ENCODE measurements around the gene NASP.

Gene NASP

GRCh38 chr1:45610589-45611226 lies 26.9 kb downstream of the NASP start:
- no peaks in the 10 kb centered on the region for H3K27me3 ChIP-seq (ENCODE audit: insufficient read depth, low read length, poor library complexity, severe bottlenecking)
- no peaks in the 10 kb centered on the region for H3K4me1 ChIP-seq (ENCODE audit: insufficient read depth, low read length, poor library complexity, severe bottlenecking)
- no peak overlapping the region for H3K4me3 ChIP-seq (ENCODE audit: low read length, poor library complexity, severe bottlenecking)
- no peak overlapping the region for H3K4me2 ChIP-seq (ENCODE audit: low read depth, low read length, poor library complexity, severe bottlenecking)
- peaks cover 92% of the 10 kb centered on the region for H3K36me3 ChIP-seq (ENCODE audit: insufficient read depth, low read length)
- H4K20me1 ChIP-seq (ENCODE audit: insufficient read depth, low read length, poor library complexity, severe bottlenecking) = peaks cover 32% of the 10 kb centered on the region
- H2AFZ ChIP-seq (ENCODE audit: low read length) = no peak overlapping the region
- peaks cover 20% of the 10 kb centered on the region for H3K79me2 ChIP-seq (ENCODE audit: insufficient read depth, low read length)
- H3K9me2 ChIP-seq (replicated peaks; ENCODE audit: low read depth, low read length) = no peaks in the 10 kb centered on the region
- H3K9ac ChIP-seq (ENCODE audit: low read depth, low read length, poor library complexity, severe bottlenecking) = no peak overlapping the region
- no peak for TF ChIP-seq EZH2phosphoT487 (IDR thresholded peaks at IDR 0.05; ENCODE audit: borderline replicate concordance)
- TF ChIP-seq, protein P1, sequence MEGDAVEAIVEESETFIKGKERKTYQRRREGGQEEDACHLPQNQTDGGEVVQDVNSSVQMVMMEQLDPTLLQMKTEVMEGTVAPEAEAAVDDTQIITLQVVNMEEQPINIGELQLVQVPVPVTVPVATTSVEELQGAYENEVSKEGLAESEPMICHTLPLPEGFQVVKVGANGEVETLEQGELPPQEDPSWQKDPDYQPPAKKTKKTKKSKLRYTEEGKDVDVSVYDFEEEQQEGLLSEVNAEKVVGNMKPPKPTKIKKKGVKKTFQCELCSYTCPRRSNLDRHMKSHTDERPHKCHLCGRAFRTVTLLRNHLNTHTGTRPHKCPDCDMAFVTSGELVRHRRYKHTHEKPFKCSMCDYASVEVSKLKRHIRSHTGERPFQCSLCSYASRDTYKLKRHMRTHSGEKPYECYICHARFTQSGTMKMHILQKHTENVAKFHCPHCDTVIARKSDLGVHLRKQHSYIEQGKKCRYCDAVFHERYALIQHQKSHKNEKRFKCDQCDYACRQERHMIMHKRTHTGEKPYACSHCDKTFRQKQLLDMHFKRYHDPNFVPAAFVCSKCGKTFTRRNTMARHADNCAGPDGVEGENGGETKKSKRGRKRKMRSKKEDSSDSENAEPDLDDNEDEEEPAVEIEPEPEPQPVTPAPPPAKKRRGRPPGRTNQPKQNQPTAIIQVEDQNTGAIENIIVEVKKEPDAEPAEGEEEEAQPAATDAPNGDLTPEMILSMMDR (conservative IDR thresholded peaks at IDR 0.05; ENCODE audit: low read length) = no peak
- H3F3A ChIP-seq (ENCODE audit: low read depth) = no peaks in the 10 kb centered on the region; the same call in 1 of the 2 replicates
- no peaks in the 10 kb centered on the region for H3K9me3 ChIP-seq (ENCODE audit: insufficient read depth, low read depth, low read length)

GRCh38 chr1:45612941-45613579 lies 29.2 kb downstream of the NASP start:
- H4K20me1 ChIP-seq (ENCODE audit: insufficient read depth, low read length, poor library complexity, severe bottlenecking) = peaks cover 14% of the 10 kb centered on the region
- TF ChIP-seq EZH2phosphoT487 (IDR thresholded peaks at IDR 0.05; ENCODE audit: borderline replicate concordance) = no peak
- TF ChIP-seq, protein P1 (conservative IDR thresholded peaks at IDR 0.05; ENCODE audit: low read length) = no peak
- H3K79me2 ChIP-seq (ENCODE audit: insufficient read depth, low read length) = peaks cover 5% of the 10 kb centered on the region; the same call in 1 of the 2 replicates
- H3K27me3 ChIP-seq (ENCODE audit: insufficient read depth, low read length, poor library complexity, severe bottlenecking) = no peaks in the 10 kb centered on the region
- H3K9me2 ChIP-seq (replicated peaks; ENCODE audit: low read depth, low read length) = no peaks in the 10 kb centered on the region
- no peaks in the 10 kb centered on the region for H3K4me1 ChIP-seq (ENCODE audit: insufficient read depth, low read length, poor library complexity, severe bottlenecking)
- peaks cover 92% of the 10 kb centered on the region for H3K36me3 ChIP-seq (ENCODE audit: insufficient read depth, low read length)
- no peaks in the 10 kb centered on the region for H3K9me3 ChIP-seq (ENCODE audit: insufficient read depth, low read depth, low read length)
- no peak overlapping the region for H3K9ac ChIP-seq (ENCODE audit: low read depth, low read length, poor library complexity, severe bottlenecking)
- H3K4me2 ChIP-seq (ENCODE audit: low read depth, low read length, poor library complexity, severe bottlenecking) = no peak overlapping the region
- no peaks in the 10 kb centered on the region; the same call in 1 of the 2 replicates for H3F3A ChIP-seq (ENCODE audit: low read depth)
- H2AFZ ChIP-seq (ENCODE audit: low read length) = no peak overlapping the region
- H3K4me3 ChIP-seq (ENCODE audit: low read length, poor library complexity, severe bottlenecking) = no peak overlapping the region

DNA sequence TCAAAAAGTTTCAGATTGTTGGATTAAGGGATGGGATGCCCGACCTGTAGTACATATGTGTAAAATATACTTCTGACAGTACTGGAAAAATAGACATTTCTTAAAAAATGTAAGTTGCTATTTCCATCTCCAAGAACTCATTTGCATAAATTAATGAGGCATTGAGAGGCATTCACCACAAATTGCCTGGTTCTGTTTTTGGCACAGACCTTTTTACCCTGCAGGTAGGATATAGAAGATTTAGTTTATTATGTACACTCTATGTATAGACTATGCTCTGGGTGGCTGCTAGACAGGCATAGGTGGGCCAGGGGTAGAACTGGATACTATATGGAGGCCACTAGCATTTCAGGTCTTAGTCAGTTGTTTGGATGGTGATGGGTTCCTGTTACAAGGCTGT lies 32.0 kb downstream of the NASP start:
- Histone ChIP-seq H3K36me3 (ENCODE audit: insufficient read depth, low read length) (peaks cover 75% of the 10 kb centered on the region), H4K20me1 (ENCODE audit: insufficient read depth, low read length, poor library complexity, severe bottlenecking) (no peaks in the 10 kb centered on the region)

More for the DNA sequence above, 32.0 kb downstream of the NASP start:
- H3K9ac ChIP-seq (ENCODE audit: low read depth, low read length, poor library complexity, severe bottlenecking) = no peak overlapping the region
- H3K79me2 ChIP-seq (ENCODE audit: insufficient read depth, low read length) = no peaks in the 10 kb centered on the region
- H3K4me2 ChIP-seq (ENCODE audit: low read depth, low read length, poor library complexity, severe bottlenecking) = no peak overlapping the region
- TF ChIP-seq, protein P1 (conservative IDR thresholded peaks at IDR 0.05; ENCODE audit: low read length) = no peak
- no peak for TF ChIP-seq EZH2phosphoT487 (IDR thresholded peaks at IDR 0.05; ENCODE audit: borderline replicate concordance)
- H3K9me3 ChIP-seq (ENCODE audit: insufficient read depth, low read depth, low read length) = no peaks in the 10 kb centered on the region
- no peaks in the 10 kb centered on the region for H3K27me3 ChIP-seq (ENCODE audit: insufficient read depth, low read length, poor library complexity, severe bottlenecking)
- H3F3A ChIP-seq (ENCODE audit: low read depth) = no peaks in the 10 kb centered on the region
- no peaks in the 10 kb centered on the region for H3K4me1 ChIP-seq (ENCODE audit: insufficient read depth, low read length, poor library complexity, severe bottlenecking)
- no peak overlapping the region for H2AFZ ChIP-seq (ENCODE audit: low read length)
- no peaks in the 10 kb centered on the region for H3K9me2 ChIP-seq (replicated peaks; ENCODE audit: low read depth, low read length)
- H3K4me3 ChIP-seq (ENCODE audit: low read length, poor library complexity, severe bottlenecking) = no peak overlapping the region

All from Loucy (cell line).